Daoy (cell line): ENCODE data around the gene MINDY3. TPM values are rescaled to one million over a fixed set of nuclear protein-coding genes. Genes with fewer than 3 reads are reported as not detected.
"Not testable (repeated sequence)": the region's sequence is repeated elsewhere in the genome, so short reads cannot be mapped to it uniquely, and the experiment has no call there.

Experiments
- DNase-seq: peaks from one replicate; pipeline ENCODE4 v3.0.0-alpha.2; 2015; ENCODE audit warnings: low read depth
- total RNA-seq: library from RNA; depleted of rRNA; stranded (reverse); fragments of >200 nt; shearing (Covaris generic); gene quantifications from 2 replicates; pipeline ENCODE4 v1.2.3, GENCODE V29; 2014

MINDY3 gene
- total RNA-seq, 1 experiment from 2014 or later: 24.7 TPM

DNA sequence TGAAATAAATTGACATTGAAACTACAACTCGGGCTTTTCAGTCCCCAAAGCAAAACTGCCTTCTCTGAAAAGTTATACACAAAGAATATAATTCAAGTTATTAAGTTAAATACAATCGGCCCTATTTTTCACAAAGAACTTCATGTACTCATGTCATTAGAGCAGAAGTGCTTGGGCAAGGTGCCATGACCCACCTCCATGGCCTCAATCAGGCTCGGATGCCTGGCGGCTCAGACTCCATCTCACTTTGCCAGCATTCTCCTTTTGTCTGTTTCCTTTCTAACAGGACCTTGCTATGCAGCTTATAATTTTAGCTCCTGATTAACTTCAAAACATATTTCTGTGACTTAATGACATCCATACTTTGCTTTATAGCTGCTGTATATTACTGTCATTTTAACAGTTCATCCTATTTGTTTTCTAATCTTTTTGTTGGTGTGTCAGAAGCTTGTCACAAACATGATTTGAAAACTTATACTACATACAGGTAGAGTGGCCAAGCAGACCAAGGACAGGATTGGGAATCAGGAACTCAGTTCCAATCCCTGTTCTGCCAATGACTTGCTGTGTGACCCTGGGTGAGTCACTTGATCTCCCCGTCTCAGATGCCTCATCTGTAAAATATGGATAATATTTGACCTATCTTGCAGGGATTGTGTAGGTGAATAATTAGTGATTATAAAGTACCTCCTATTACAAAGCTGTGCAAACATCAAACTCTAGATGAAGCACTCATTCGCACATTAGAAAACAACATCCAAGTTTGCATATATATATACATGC, 79.8 kb downstream of the MINDY3 start:
- no peak for DNase-seq

- DNase-seq: no peak
These were observed 84.8 kb downstream of the MINDY3 start for GRCh38 chr10:15775513-15775912.

DNA sequence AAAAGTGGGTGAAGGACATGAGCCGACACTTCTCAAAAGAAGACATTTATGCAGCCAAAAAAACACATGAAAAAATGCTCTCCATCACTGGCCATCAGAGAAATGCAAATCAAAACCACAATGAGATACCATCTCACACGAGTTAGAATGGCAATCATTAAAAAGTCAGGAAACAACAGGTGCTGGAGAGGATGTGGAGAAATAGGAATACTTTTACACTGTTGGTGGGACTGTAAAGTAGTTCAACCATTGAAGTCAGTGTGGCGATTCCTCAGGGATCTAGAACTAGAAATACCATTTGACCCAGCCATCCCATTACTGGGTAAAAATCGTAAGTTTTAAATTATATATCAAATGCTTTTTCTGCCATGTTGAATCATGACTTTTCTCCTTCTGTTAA, 85.8 kb downstream of the MINDY3 start:
- DNase-seq: not testable (repeated sequence)

DNA sequence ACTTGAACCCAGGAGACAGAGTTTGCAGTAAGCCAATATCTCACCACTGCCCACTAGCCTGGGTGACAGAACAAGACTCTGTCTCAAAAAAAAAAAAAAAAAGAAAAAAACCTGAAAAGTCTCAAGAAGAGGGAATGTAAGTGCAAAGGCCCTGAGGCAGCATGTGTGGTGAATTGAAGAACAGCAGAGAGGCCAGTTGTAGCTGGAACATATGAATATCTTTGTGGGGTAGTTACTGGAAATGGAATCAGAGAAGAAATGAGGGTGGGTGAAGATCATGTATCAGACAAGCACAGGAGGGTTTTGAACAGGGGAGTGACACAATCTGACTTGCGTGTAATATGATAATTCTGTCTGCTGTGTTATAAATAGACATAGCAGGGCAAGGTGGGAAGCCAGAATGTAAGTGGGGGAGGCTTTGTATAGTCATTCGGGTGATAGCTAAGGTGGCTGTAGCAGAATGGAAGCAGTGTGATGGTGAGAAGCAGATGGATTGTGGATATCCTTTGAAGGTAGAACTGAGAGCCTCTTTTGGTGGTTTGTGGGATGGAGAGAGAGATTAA, 95.3 kb downstream of the MINDY3 start:
- DNase-seq: no peak

- no peak for DNase-seq
These were observed 97.3 kb downstream of the MINDY3 start for GRCh38 chr10:15763006-15763405.

- not testable (repeated sequence) for DNase-seq
These were observed 98.1 kb downstream of the MINDY3 start for GRCh38 chr10:15762239-15762638.

DNA sequence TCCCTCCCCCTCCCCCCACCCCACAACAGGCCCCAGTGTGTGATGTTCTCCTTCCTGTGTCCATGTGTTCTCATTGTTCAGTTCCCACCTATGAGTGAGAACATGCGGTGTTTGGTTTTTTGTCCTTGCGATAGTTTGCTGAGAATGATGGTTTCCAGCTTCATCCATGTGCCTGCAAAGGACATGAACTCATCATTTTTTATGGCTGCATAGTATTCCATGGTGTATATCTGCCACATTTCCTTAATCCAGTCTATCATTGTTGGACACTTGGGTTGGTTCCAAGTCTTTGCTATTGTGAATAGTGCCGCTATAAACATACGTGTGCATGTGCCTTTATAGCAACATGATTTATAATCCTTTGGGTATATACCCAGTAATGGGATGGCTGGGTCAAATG, 99.1 kb downstream of the MINDY3 start:
- not testable (repeated sequence) for DNase-seq

GRCh38 chr10:15760681-15761080, 99.6 kb downstream of the MINDY3 start:
- no peak for DNase-seq

DNA sequence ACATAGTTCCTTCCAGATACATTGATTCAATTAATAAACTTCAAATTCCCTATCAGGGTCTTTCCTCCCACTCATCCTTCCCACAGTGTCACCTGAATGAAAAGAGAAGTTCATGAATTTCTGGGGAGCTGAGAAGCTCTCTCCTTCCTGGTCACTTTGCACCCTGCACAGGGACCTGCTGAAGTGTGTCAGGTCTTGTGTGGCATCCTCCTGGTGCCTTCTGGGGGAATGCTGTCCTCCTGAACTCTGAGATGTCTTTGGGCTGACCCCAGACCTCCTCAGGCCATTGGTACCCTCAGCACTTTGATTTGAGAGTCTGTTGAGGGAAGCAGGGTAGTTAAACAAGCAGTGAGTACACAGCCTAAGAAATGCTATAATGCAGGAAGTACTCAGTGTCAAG, 101.0 kb downstream of the MINDY3 start:
- no peak for DNase-seq

DNA sequence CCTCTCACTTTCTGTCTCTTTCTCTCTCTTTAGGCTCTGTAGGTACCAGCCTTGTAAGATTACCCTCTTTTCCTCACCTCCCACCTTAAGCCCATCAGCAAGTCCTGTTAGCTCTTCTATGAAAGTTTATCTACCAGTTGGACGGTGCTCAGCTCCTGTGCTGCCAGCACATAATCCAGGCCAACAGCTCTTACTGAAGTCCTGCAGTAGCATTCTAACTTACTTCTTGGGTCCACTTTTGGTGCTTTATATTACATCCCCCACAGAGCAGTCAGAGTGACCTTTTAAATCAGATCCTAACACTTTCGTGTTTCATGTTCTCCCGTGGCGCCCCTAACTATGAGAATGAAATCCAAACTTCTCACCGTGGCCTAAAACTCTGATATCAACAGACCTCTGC, 101.7 kb downstream of the MINDY3 start:
- DNase-seq: no peak

DNA sequence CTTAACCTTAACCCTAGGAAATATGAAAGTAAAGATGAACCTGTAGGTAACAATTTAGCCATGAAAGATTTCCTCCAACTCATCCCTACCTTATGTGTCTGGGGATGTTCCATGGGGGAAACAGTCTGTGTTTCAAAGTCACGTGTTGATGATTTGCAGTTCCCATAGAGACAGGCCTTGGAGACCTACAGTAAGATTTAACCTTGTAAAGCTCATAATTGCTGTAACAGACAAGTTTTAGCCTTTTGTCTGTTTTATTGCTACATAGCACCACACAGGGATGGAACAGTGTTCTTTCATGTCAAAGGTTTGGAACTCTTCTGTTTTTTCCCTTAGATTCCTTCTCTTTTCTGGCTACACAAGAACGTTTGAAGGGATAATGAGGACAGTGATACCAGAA, 105.4 kb downstream of the MINDY3 start:
- no peak for DNase-seq

DNA sequence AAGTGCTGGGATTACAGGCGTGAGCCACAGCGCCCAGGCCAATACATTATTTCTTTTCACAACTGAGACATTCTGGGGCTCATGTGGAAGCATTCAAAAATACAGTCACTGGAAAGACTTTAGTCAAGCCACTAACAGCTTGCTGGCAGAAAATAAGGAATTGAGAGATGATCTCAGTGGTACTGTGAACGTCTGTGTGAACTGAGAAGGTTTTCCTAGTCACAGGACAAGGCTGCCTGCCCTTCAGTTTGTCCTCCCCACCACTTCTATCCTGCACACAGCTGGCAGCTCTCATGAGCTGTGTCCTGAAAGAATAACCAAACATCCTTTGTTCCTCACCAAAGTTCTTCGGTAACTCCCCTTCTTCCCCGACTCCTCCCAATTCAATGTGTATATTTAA, 109.3 kb downstream of the MINDY3 start:
- DNase-seq: no peak

- no peak for DNase-seq
These were observed 112.2 kb downstream of the MINDY3 start for GRCh38 chr10:15748126-15748525.

DNA sequence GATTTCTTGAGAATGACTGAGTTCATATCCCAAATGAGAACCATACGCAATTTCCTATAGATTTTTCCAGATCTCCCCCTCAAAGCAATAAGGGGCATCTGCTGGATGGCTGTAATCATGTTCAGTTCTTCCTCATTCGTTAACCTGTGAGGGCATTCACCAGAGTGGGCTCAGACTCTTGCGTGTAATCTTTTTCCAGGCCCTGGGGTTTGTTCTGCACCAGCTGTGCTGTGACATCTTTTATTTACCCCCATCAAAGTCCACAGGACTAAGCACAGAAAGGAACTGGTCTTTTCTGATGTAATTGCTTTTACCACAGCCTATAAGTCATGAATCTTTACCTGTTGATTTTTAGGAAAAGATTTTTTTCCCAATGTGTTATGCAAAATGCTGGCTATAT, 112.7 kb downstream of the MINDY3 start:
- DNase-seq: no peak

DNA sequence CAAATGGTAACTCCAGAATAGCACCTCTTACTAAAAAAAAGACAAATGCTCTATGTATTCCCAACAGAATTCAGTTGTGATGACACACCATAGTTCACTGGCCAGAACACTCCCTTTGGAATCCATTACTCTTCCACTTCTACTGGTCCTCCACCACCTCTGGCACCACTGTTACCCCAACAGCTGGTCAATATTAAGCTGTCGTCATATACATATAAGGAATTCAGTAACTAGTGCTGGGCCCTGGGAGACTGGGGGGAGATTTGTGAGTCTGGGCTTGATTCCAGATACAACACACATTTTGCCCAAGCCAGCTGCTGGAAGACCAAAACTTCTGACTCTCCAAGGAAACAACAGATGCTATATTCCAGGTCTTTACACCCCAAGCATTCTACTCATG, 114.6 kb downstream of the MINDY3 start:
- no peak for DNase-seq

DNA sequence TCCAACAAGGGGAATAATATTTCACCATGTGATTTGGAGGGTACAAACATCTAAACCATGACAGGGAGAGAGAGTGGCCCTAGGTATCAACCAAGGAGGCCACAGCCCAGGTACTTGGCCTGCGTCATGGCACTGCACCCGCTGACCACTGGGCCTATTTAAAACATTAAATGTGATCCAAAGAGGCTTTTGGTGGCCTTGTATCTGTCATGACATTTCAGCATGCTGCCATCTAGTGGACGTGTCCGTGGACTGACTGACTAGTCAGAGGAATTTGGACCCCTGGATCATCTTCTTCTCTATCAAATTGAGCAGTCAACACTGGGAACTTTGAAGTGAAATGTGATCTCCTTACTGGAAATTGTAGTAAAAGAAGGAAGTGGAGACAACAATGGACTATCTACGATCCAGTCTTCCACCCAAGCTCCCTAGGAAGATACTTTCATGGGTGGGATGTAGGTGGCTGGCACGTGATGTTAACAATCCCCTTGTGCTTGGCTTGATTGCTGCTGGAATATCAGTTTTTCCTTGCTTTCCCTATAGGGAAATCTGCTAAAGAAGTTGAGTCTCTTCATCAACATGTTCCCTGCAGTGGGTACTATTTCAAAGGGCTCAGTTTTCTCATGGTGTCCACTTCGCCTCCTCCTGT, 116.0 kb downstream of the MINDY3 start:
- peak; percentile 54 for DNase-seq

- no peak for DNase-seq
These were observed 116.9 kb downstream of the MINDY3 start for GRCh38 chr10:15743443-15743842.

DNA sequence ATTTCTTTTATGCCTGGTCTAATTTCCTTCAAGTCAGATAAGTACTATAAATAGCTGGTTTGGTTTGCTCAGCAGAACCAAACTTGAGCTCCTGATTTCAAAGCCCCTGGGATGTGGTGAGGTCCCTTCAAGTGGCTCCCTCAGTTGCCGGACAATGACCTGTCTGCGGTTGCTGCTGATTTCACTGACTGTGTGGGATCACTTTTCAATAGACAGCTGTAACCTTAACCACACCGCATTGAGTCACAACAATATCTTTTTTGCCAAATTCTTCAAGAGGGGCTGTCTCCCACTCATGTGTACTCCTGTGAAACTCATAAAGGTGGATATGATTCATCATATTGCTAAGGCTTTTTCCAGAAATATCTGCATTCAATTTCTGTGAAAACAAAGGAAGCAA, 117.5 kb downstream of the MINDY3 start:
- DNase-seq: peak; percentile 52

GRCh38 chr10:15742102-15742501, 118.2 kb downstream of the MINDY3 start:
- DNase-seq: no peak

- DNase-seq: no peak
These were observed 118.7 kb downstream of the MINDY3 start for GRCh38 chr10:15741581-15741980.

GRCh38 chr10:15740261-15740660, 120.0 kb downstream of the MINDY3 start:
- DNase-seq: no peak

DNA sequence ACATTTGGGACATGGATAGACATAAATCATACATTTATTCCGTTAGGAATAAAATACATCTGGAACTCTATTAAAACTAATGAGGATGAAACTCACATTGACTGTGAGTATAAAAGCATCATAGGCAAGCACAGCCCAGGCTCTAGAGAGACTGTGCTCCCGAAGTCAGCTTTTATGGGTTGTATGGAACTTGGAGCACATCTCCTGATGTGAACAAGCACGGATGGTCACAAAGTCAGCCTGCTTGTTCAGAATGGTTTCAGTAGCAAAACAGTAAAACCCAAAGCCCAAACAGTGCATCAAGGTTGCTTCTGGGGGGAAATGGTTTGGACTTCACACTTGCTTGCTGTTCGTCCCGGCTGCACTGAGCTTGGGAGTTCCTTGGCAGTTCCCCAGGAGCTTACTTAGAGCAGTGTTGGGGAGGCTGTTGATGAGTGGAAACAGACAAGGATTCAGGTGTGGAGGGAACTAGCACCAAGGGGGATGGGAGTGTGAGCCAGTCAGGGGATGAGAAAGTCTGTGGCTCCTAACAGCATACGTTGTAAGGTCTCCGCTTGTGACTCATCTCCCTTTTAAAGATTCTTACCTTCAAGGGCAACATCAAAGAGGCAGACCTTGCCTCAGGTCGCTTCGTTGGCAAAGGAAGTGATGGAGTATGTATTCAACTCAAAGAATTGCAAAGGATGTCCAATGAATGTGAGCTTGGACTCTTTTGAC, 120.9 kb downstream of the MINDY3 start:
- no peak for DNase-seq
